Uterus (tissue), 2 donors: ENCODE results near the gene IRX5.

ENCODE experiments used
- POLR2A ChIP-seq, 2 donors: fragments of 450-650 bp; IDR thresholded peaks; one replicate each; pipeline ENCODE4 v1.6.1; 2016; ENCODE audit warnings: antibody characterized with exemption in 2 of 2, mild to moderate bottlenecking in 1 of 2, moderate library complexity in 1 of 2
- TF ChIP-seq, protein P1 (sequence below), 4 experiments: fragments of 200-600 bp in 2 of 4; fragments of 450-650 bp in 2 of 4; sonication (generic) in 2 of 4; IDR thresholded peaks; one replicate each; pipeline ENCODE4 v1.5.1; 2016 to 2019; ENCODE audit warnings: antibody characterized with exemption in 4 of 4, mild to moderate bottlenecking in 2 of 4, moderate library complexity in 1 of 4

- TF ChIP-seq, protein P1, sequence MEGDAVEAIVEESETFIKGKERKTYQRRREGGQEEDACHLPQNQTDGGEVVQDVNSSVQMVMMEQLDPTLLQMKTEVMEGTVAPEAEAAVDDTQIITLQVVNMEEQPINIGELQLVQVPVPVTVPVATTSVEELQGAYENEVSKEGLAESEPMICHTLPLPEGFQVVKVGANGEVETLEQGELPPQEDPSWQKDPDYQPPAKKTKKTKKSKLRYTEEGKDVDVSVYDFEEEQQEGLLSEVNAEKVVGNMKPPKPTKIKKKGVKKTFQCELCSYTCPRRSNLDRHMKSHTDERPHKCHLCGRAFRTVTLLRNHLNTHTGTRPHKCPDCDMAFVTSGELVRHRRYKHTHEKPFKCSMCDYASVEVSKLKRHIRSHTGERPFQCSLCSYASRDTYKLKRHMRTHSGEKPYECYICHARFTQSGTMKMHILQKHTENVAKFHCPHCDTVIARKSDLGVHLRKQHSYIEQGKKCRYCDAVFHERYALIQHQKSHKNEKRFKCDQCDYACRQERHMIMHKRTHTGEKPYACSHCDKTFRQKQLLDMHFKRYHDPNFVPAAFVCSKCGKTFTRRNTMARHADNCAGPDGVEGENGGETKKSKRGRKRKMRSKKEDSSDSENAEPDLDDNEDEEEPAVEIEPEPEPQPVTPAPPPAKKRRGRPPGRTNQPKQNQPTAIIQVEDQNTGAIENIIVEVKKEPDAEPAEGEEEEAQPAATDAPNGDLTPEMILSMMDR (IDR thresholded peaks at IDR 0.05): no peak
- no peak for TF ChIP-seq POLR2A (IDR thresholded peaks at IDR 0.05)
These were observed 7.8 kb downstream of the IRX5 start for GRCh38 chr16:54938212-54939028.
